NCI-H2171 (cell line): Measurements from ENCODE around the gene CSRP3.
"Not testable (repeated sequence)": the region's sequence is repeated elsewhere in the genome, so short reads cannot be mapped to it uniquely, and the experiment has no call there.

Experiments
- DNase-seq: peaks from one replicate; lab custom pipeline; 2025; lab: John Stamatoyannopoulos, UW

CSRP3 gene

GRCh38 chr11:19187114-19187832 lies 14.5 kb downstream of the CSRP3 start:
- no peak for DNase-seq

GRCh38 chr11:19185516-19186052 lies 16.2 kb downstream of the CSRP3 start:
- DNase-seq, result no peak

GRCh38 chr11:19185036-19185435 lies 16.7 kb downstream of the CSRP3 start:
- DNase-seq, result no peak

DNA sequence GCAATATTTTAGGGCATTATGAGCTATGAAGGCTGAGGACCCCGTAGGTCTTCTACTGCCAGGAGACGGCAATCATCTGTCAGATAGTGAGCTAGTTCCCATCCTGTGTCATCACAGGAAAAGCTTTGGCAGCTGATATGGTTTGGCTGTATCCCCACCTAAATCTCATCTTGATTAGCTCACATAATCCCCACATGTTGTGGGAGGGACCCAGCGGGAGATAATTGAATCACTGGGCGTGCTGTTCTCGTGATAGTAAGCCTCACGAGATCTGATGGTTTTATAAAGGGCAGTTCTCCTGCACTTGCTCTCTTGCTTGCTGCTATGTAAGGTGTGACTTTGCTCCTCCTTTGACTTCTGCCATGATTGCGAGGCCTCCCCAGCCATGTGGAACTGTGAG lies 18.1 kb downstream of the CSRP3 start:
- DNase-seq, result no peak

- DNase-seq, result no peak
Observed at GRCh38 chr11:19181531-19182261, 20.1 kb downstream of the CSRP3 start.

GRCh38 chr11:19176629-19177186 lies 25.1 kb downstream of the CSRP3 start:
- no peak for DNase-seq

DNA sequence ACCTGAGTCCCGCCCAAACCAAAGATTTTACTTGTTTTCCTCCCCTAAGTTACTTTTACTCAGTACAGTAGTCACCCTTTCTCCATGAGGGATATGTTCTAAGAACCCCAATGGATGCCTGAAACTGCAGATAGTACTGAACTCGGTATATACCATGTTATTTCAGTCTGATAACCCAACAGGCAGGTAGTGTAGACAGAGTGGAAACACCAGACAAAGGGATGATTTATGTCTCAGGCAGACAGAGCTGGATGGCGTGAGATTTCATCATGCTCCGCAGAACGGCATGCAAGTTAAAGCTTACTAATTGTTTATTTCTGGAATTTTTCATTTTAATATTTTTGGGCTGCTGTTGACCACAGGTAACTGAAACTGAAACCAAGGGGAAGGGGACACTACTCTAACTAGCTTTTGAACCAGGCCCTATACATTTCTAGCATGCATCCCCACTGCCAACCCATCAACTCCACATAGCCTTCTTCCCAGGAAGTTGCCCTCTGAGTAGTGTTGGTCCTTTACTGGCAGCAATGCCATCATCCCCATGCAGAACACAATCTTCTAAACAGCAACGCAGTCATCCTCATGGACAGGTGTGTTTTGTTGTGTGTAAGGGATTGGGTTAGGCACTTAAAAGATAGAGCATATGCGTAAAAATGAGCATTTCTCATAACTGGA lies 27.7 kb downstream of the CSRP3 start:
- DNase-seq, result no peak

DNA sequence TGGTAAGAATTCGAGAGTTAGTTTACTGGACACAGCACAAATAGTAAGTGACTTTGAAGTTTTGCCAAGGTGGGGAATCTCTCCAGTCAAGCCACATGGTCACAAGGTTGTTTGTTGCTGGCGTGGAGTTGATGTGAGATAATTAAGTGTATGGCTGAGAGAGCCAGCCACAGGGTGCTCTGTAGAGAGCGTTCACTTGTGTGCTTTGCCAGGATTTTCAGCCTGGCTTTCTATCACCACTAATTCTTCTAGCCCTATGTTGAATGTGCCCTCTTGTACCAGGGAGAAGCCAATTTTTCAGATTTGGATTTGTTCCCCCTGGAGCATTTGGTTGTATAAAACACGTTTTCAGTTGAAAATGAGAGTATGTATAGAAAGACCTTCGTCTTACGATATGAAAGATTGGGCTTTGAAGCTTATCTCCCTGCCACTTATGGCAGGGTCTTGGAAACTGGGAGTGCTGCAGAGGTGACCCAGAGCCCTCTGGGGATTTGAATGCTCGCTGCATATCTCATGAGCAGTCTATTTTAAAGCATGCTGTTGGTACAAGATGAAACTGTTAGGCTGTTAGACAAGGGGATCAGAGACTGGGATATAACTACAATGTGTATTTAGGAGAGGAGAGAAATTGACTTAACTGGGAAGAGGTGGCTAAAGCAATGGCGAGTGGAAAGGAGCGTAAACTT lies 28.6 kb downstream of the CSRP3 start:
- DNase-seq, result no peak

GRCh38 chr11:19168090-19168489 lies 33.7 kb downstream of the CSRP3 start:
- DNase-seq, result no peak

GRCh38 chr11:19164881-19165280 lies 36.9 kb downstream of the CSRP3 start:
- DNase-seq, result no peak

- peak; percentile 21 for DNase-seq
Observed at GRCh38 chr11:19164230-19164855, 37.4 kb downstream of the CSRP3 start.

DNA sequence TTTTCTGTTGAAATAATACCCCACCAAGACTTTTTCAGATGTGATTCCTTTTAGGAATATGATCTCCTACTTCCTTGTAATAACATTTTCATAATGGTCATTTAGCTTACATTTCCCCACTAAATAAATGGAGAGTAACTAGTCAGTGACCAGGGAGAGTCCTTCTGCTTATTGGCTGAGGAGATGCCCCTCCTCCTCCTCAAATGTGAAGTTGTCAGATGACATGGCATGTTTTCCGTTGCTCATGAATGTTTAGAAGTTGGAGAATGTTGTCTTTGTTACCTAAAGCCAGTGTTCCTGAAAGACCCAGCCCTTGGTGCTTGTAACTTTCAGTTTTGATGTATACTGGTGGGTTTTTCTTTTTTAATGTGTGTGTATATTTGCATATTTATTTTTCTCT lies 38.2 kb downstream of the CSRP3 start:
- DNase-seq, result no peak

GRCh38 chr11:19162951-19163505 lies 38.8 kb downstream of the CSRP3 start:
- DNase-seq, result no peak

- no peak for DNase-seq
Observed at GRCh38 chr11:19161651-19162050, 40.1 kb downstream of the CSRP3 start.

- no peak for DNase-seq
Observed at GRCh38 chr11:19160847-19161246, 40.9 kb downstream of the CSRP3 start.

DNA sequence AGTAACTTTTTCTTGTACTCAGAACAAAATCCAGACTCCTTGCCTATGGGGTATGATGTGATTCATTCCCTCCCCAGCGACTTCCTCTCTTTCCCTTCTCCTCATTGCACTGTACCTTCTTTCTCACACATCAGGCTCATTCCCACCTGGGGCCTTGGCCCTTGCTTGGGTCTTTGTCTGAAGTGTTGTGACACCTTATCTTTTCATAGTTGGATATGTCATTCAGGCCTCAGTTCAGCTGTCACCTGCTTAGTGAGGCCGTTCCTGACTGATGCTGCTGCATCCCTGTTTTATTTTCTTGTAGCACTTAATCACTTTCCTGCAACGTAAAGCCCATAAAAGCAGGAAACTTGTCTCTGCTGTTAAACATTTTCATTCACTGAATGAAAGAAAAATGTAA lies 44.9 kb downstream of the CSRP3 start:
- DNase-seq, result no peak

GRCh38 chr11:19145319-19145718 lies 56.5 kb downstream of the CSRP3 start:
- no peak for DNase-seq

GRCh38 chr11:19136884-19137283 lies 64.9 kb downstream of the CSRP3 start:
- not testable (repeated sequence) for DNase-seq

- DNase-seq, result no peak
Observed at GRCh38 chr11:19134004-19134403, 67.8 kb downstream of the CSRP3 start.
